GM18519 (cell line): ENCODE results near the gene SPATA33.
"Not testable (repeated sequence)": the region's sequence is repeated elsewhere in the genome, so short reads cannot be mapped to it uniquely, and the experiment has no call there.

Source experiments
- ATAC-seq: cut with Tn5 transposase; IDR thresholded peaks from one replicate; pipeline ENCODE4 v1.9.1; 2021; ENCODE audit warnings: mild to moderate bottlenecking, moderate library complexity; ENCODE audit not compliant: unreplicated experiment, low FRiP score

Gene SPATA33

GRCh38 chr16:89624777-89625761, 32.6 kb upstream of the SPATA33 start:
- ATAC-seq: no peak

GRCh38 chr16:89629827-89630610, 27.6 kb upstream of the SPATA33 start:
- no peak for ATAC-seq

DNA sequence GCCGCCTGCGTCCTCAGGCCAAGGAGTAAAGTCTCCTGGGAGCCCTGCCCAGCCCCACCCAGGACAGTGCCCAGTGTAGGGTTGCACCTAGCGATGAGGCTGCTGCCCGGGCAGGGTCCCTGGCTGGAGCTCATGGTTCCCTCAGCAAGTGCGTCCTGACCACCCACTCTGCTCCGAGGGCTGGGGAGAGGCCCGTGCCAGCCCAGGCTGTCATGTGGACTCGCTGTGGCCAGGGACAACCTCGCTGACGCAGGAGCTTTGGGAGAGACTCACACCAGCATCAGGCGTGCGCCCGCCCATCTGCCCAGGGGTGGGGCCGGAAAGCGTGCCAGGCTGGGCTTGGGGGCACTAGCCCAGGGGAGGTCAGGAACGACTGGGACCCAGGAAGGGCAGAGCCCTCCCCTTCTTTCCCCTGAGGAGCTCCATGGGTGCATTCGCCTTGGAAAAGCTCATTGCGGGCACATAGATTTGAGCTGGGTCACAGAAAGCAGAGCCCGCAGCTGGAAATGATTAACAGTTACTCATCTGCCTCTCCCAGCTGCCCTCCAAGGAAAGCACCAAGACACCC, 24.5 kb upstream of the SPATA33 start:
- ATAC-seq: no peak

GRCh38 chr16:89634463-89635385, 22.9 kb upstream of the SPATA33 start:
- not testable (repeated sequence) for ATAC-seq

DNA sequence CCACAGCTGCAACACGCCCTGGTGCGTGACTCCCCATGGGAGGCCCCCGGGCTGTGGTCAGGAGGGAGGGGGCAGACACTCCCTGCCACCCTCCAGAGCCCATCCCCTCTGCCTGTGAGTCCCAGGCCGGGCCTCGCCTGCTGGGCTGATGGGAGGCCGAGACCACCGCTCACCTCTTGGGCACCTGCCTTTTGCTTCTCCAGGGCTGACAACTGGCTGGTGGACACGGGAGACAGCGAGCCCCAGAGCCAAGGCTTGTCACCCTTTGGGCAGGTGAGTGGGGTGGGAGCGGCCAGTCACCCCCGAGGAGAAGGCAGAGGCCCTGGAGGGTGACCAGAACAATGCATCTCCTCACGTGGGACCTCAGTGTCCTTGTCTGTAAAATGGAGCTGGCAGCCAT, 21.0 kb upstream of the SPATA33 start:
- no peak for ATAC-seq

DNA sequence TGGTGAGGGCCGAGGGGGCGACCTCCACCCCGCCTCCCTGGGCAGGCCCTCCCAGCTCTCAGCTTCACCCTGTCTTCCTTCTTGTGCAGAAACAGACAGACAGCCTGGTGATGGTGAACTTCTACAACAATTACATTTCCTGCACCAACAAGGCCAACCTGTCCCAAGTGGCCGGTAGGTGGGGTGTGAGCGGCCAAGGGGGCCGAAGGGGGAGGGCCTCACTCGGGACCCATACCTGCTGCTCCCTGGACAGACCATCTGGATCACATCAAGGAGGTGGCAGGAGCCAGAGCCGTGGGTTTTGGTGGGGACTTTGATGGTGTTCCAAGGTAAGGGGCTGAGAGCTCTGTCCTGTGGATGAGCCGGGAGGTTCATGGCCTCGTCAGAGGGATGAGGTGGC, 20.3 kb upstream of the SPATA33 start:
- no peak for ATAC-seq

DNA sequence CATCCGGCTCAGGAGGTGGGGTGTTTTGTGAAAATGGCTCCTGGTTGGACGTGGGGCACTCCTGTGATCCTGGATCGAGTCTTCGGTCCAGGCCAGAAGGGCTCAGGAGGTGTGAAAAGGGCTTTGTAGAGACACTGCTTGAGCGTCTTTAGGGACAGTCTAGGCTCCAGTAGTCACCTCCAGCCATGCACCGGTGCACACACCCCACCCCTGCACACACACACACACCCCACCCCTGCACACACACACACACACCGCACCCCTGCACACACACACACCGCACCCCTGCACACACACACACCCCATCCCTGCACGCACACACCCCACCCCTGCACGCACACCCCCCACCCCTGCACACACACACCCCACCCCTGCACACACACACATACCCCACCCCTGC, 19.2 kb upstream of the SPATA33 start:
- no peak for ATAC-seq

DNA sequence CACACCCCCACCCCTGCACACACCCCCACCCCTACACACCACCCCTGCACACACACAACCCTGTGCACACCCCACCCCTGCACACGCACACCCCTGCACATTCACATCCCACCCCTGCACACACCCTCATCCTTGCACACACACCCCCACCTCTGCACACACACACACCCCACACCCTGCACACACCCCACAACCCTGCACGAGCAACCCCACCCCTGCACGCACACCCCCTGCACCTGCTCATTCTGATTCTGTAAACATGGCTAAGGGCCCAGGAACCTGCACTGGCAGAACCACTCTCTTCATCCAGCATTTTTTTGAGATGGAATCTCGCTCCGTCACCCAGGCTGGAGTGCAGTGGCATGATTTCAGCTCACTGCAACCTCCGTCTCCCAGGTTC, 18.3 kb upstream of the SPATA33 start:
- no peak for ATAC-seq

GRCh38 chr16:89641458-89642119, 16.0 kb upstream of the SPATA33 start:
- ATAC-seq: no peak

DNA sequence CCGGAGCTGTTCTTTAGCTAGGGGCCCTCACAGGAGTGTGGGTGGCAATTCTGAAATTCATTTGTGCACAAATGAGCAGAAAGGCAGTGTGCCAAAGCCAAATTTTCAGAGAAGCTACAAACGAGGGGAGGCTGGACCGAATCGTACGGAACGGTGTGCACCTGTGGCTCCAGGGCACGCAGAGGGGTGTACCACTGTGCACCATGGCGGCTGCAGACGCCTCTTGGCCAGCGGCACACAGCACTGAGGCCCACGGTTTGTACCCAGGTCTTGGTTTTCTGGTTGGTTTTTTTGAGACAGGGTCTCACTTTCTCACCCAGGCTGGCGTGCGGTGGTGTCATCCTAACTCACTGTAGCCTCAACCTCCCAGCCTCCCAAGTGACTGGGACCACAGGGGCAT, 15.1 kb upstream of the SPATA33 start:
- no peak for ATAC-seq

- no peak for ATAC-seq
Measured at GRCh38 chr16:89643769-89644300, 13.8 kb upstream of the SPATA33 start.

GRCh38 chr16:89645122-89645521, 12.5 kb upstream of the SPATA33 start:
- no peak for ATAC-seq

DNA sequence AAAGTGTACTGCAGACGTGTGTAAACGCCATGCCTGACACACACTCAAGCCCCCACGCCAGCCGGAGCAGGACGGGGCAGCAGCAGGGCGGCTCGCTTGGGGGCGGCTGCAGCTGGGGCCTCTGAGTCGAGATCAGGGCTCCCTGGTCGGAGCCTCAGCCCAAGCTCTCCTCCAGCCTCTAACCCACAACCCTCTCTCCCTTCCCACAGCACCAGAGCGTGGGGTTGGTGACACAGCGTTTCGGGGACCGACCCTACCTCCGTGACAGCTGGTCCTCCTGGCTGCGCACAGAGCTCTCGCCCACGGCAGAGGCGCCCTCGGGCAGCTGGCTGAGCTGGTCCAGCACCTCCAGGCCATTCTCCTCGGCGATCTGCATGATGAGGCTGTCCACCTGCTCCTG, 11.4 kb upstream of the SPATA33 start:
- no peak for ATAC-seq

DNA sequence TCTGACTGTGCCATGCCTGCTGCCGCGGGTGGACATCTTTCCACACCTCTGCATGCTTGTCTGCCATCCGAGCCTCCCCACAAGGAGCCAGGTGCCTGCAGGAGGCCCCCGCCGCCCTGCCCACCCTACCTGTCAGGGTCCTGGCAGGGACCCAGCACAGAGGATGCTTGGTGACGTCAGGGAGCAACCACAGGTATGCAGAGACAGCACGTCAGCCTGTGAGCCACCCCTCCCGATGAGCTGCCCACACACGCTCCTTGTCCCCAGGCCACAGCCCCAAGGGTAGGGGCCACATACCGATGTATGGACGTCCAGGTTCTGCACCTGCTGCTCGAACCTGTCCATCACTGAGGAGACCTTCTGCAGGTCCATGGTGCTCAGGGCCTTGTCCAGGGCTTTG, 10.7 kb upstream of the SPATA33 start:
- no peak for ATAC-seq

GRCh38 chr16:89651584-89651983, 6.1 kb upstream of the SPATA33 start:
- ATAC-seq: no peak

DNA sequence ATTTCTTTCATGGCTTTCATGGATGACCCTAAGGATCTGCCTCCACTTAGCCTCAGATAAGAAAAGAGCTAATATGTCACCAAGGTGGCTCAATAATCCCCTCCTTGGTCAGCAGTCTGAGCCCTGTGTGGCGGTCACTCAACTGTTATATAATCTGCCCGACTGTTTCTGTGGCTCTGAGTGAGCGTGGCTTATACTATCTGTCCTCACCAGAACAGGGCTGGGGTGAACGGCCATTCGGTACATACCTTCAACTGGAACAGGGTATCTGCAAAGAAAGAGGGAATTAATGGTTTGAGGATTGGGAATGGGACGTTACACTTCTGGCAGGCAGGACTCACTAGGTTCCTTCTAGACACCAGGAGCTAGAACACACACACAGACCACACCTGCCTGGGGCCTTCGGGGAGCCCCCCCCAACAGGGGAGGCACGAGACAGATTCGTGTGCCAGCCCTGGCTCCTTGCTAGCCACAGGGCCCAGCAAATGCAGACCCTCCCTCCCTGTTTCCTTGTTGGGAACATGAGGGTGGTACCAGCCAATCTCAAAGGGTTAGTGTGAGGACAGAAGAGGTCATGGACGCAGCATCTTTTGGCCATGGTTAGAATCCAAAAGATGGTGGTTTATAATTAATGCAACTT, 3.9 kb upstream of the SPATA33 start:
- no peak for ATAC-seq

- no peak for ATAC-seq
Measured at GRCh38 chr16:89655062-89655643, 2.5 kb upstream of the SPATA33 start.

DNA sequence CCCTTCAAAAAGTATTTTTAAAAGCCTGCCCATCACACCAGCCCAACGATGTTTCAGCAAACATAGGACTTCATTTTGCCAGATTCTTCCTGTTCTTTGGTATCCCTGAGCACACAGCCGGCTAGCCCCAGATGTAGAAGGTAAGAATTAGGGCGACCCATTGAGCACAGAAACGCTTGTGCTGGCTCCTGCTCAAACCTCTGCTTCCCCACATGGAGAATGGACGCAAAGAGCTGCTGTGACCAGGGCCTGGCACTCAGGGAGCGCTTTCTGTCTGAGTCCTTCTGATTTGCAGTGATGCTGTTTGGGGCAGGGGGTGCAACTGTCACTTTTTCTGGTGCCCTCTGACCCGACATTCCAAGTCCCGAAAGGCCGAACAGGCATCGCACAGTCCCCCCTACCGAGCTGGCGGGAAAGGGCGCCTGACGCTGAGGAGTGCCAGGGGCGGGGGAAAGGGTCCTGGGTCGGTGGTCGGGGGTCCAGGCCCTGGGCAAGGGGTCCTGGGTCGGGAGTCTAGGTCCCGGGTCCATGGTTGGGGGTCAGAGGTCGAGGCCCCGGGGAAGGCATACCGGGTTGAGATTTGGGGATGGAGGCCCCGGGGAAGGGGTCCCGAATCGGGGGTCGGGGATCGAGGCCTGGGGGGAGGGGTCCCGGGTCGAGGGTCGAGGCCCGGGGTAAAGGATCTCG, 1.1 kb upstream of the SPATA33 start:
- no peak for ATAC-seq
